ENCODE data around the gene DMD. TPM values are rescaled to one million over a fixed set of nuclear protein-coding genes. Genes with fewer than 3 reads are reported as not detected.

Gene DMD
- total and polyA plus RNA-seq, 2 of the 13 experiments (the other 11 are each of a cell fraction or from before 2014, with no cell fraction given): 17.6 to 25.9 TPM

DNA sequence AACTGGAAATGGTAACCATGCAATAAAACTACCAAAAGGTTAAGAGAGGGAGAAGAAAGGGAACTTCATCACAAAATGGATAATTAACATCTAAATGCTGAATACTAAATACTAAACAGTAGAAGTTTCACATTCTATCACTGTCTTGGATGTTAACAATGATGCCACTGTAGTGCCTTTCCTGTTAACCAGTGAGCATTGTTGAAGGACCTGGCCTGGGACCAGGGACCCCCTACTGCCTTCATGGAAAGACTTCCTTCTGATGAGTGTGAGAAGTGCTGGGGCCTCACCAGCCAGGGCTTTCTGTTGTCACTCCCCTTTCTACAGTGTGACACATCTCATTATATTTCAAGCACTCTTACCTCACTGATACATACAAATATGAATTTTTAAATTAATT, 1400.2 kb downstream of the DMD start (continued):
- TF ChIP-seq ZFP82 (CRISPR knock-in tag; IDR thresholded peaks at IDR 0.05; ENCODE audit: borderline replicate concordance) (no peak), TGIF2 (CRISPR knock-in tag; IDR thresholded peaks at IDR 0.05) (no peak), PCBP2 (optimal IDR thresholded peaks at IDR 0.05; ENCODE audit: low read depth, low read length, poor library complexity, severe bottlenecking) (no peak)
- TF ChIP-seq, protein P1, sequence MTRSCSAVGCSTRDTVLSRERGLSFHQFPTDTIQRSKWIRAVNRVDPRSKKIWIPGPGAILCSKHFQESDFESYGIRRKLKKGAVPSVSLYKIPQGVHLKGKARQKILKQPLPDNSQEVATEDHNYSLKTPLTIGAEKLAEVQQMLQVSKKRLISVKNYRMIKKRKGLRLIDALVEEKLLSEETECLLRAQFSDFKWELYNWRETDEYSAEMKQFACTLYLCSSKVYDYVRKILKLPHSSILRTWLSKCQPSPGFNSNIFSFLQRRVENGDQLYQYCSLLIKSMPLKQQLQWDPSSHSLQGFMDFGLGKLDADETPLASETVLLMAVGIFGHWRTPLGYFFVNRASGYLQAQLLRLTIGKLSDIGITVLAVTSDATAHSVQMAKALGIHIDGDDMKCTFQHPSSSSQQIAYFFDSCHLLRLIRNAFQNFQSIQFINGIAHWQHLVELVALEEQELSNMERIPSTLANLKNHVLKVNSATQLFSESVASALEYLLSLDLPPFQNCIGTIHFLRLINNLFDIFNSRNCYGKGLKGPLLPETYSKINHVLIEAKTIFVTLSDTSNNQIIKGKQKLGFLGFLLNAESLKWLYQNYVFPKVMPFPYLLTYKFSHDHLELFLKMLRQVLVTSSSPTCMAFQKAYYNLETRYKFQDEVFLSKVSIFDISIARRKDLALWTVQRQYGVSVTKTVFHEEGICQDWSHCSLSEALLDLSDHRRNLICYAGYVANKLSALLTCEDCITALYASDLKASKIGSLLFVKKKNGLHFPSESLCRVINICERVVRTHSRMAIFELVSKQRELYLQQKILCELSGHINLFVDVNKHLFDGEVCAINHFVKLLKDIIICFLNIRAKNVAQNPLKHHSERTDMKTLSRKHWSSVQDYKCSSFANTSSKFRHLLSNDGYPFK (CRISPR knock-in tag; IDR thresholded peaks at IDR 0.05; ENCODE audit: borderline replicate concordance): no peak
- TF ChIP-seq, protein P2, sequence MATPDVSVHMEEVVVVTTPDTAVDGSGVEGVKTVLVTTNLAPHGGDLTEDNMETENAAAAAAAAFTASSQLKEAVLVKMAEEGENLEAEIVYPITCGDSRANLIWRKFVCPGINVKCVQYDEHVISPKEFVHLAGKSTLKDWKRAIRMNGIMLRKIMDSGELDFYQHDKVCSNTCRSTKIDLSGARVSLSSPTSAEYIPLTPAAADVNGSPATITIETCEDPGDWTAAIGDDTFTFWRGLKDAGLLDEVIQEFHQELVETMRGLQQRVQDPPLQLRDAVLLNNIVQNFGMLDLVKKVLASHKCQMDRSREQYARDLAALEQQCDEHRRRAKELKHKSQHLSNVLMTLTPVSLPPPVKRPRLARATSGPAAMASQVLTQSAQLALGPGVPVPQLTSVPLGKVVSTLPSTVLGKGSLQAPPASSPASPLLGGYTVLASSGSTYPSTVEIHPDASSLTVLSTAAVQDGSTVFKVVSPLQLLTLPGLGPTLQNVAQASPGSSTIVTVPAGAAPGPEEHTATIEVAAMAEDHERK (CRISPR knock-in tag; IDR thresholded peaks at IDR 0.05; ENCODE audit: low read depth): no peak

DNA sequence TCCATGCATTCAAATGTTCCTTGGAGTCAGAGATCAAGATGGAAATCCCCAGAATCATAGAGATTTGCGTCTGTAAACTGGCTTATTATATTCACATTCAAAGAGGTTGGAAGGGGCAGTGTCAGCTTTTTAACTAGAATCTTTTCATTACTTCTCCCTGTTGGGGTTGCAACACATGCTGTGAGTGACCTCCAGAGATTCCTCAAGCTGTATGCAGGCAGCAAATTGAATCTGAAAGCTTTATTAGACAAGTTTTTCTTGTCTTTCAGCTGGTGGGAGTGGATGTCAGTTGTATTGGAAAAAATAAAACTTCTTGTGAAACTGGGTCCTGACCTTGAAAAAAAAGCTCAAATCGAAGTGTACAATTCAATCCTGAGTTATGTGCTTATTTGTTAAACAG, 1403.0 kb downstream of the DMD start:
- H3K4me1 ChIP-seq (ENCODE audit: insufficient read depth, low read length): no peaks in the 10 kb centered on the region
- DNase-seq (ENCODE audit: low spot score) (no peak), ATAC-seq (no peak), FAIRE-seq (no peak)
- no peak overlapping the region for H3K9ac ChIP-seq (ENCODE audit: insufficient read depth, low read depth, low read length)
- no peak overlapping the region for H3K4me2 ChIP-seq (ENCODE audit: low read depth, low read length)
- no peaks in the 10 kb centered on the region for H3K79me2 ChIP-seq (ENCODE audit: insufficient read depth, low read length)
- no peaks in the 10 kb centered on the region for H4K20me1 ChIP-seq (ENCODE audit: insufficient read depth, low read length)
- no peaks in the 10 kb centered on the region for H3K9me3 ChIP-seq (ENCODE audit: low read length)
- H3K36me3 ChIP-seq (replicated peaks in 1 of 2; ENCODE audit: control insufficient read depth in 1 of 2, insufficient read depth in 2 of 2, low read length in 2 of 2): no peaks in the 10 kb centered on the region
- POLR2A ChIA-PET: no interaction called here
- no peak overlapping the region for H3K27ac ChIP-seq (ENCODE audit: extremely low read length, insufficient read depth, low read length)
- no peaks in the 10 kb centered on the region for H3K27me3 ChIP-seq (ENCODE audit: control insufficient read depth in 1 of 2, insufficient read depth in 2 of 2, low read length in 2 of 2)
- no peak for TF ChIP-seq AKAP8 (CRISPR knock-in tag; IDR thresholded peaks at IDR 0.05)
- TF ChIP-seq KMT2B (CRISPR knock-in tag; IDR thresholded peaks at IDR 0.05): no peak
- TF ChIP-seq, protein P3, sequence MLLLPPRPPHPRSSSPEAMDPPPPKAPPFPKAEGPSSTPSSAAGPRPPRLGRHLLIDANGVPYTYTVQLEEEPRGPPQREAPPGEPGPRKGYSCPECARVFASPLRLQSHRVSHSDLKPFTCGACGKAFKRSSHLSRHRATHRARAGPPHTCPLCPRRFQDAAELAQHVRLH (CRISPR knock-in tag; IDR thresholded peaks at IDR 0.05; ENCODE audit: borderline replicate concordance, low read depth): no peak
- TF ChIP-seq SAP130 (CRISPR knock-in tag; IDR thresholded peaks at IDR 0.05; ENCODE audit: low read depth): no peak
- no peak for TF ChIP-seq ZNF17 (CRISPR knock-in tag; IDR thresholded peaks at IDR 0.05)
- TF ChIP-seq, protein P4, sequence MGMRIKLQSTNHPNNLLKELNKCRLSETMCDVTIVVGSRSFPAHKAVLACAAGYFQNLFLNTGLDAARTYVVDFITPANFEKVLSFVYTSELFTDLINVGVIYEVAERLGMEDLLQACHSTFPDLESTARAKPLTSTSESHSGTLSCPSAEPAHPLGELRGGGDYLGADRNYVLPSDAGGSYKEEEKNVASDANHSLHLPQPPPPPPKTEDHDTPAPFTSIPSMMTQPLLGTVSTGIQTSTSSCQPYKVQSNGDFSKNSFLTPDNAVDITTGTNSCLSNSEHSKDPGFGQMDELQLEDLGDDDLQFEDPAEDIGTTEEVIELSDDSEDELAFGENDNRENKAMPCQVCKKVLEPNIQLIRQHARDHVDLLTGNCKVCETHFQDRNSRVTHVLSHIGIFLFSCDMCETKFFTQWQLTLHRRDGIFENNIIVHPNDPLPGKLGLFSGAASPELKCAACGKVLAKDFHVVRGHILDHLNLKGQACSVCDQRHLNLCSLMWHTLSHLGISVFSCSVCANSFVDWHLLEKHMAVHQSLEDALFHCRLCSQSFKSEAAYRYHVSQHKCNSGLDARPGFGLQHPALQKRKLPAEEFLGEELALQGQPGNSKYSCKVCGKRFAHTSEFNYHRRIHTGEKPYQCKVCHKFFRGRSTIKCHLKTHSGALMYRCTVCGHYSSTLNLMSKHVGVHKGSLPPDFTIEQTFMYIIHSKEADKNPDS (CRISPR knock-in tag; IDR thresholded peaks at IDR 0.05): no peak
- TF ChIP-seq, protein P5, sequence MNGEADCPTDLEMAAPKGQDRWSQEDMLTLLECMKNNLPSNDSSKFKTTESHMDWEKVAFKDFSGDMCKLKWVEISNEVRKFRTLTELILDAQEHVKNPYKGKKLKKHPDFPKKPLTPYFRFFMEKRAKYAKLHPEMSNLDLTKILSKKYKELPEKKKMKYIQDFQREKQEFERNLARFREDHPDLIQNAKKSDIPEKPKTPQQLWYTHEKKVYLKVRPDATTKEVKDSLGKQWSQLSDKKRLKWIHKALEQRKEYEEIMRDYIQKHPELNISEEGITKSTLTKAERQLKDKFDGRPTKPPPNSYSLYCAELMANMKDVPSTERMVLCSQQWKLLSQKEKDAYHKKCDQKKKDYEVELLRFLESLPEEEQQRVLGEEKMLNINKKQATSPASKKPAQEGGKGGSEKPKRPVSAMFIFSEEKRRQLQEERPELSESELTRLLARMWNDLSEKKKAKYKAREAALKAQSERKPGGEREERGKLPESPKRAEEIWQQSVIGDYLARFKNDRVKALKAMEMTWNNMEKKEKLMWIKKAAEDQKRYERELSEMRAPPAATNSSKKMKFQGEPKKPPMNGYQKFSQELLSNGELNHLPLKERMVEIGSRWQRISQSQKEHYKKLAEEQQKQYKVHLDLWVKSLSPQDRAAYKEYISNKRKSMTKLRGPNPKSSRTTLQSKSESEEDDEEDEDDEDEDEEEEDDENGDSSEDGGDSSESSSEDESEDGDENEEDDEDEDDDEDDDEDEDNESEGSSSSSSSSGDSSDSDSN (CRISPR knock-in tag; IDR thresholded peaks at IDR 0.05): no peak
- H3K4me3 ChIP-seq (replicated peaks in 1 of 3; ENCODE audit: insufficient read depth in 1 of 3, low read depth in 2 of 3, low read length in 3 of 3): no peak overlapping the region
- no TSS peak for BruUV-seq (replicated peaks)
- CTCF ChIA-PET (ENCODE audit: low intra/inter-chr PET ratio, low total read pairs): no interaction called here
- intact Hi-C loops (cut with micrococcal nuclease; ENCODE audit: unreplicated experiment) (no loop called here), in situ Hi-C loops (cut with HindIII; ENCODE audit: extremely low pct_ligation_motif_present, low pct_unique_long_range_greater_than_20kb) (no loop called here)
- no peak overlapping the region for H2AFZ ChIP-seq (ENCODE audit: low read length)
- 0% methylated on average over 2 of the region's 2 CpGs for WGBS (ENCODE audit: low lambda C conversion rate)

All from HepG2 (cell line).